Endothelial cell of umbilical vein (primary cell): ENCODE measurements around the gene MLC1. TPM values are rescaled to one million over a fixed set of nuclear protein-coding genes. Genes with fewer than 3 reads are reported as not detected.

ENCODE experiments used
- BruUV-seq: library from RNA; stranded (reverse); fragments of 400-500 nt; replicated peaks from 2 replicates; lab custom pipeline; 2021; lab: Mats Ljungman, UMichigan
- CTCF ChIA-PET: fragments of 300-600, 350-600 bp; sonication (Branson Sonifier 250); formaldehyde crosslinking; loops from one replicate; lab custom pipeline; 2021; ENCODE audit warnings: antibody characterized with exemption, inconsistent platforms; lab: Charles Lee
- POLR2A ChIA-PET: fragments of 300-600, 350-600 bp; sonication (Branson Sonifier 250); formaldehyde crosslinking; loops from one replicate; lab custom pipeline; 2021; ENCODE audit warnings: antibody characterized with exemption, inconsistent platforms; lab: Charles Lee
- DNase-seq: peaks from one replicate; pipeline ENCODE4 v3.0.0-alpha.2; 2011; ENCODE audit warnings: low read depth, low spot score
- FAIRE-seq: peaks from 2 replicates; lab custom pipeline; 2011; peaks lifted over from hg19 to GRCh38; lab: Jason Lieb, UNC
- H2AFZ ChIP-seq: 2 replicates; pipeline ENCODE4 v1.6.0; 2012; ENCODE audit warnings: low read depth, low read length, control low read depth, inconsistent platforms
- H3K27ac ChIP-seq: 2 replicates; pipeline ENCODE4 v1.5.1; 2011; ENCODE audit warnings: low read depth, mild to moderate bottlenecking, control low read depth, low read length, moderate library complexity; ENCODE audit not compliant: insufficient read depth
- H3K27me3 ChIP-seq, 2 experiments: 2 replicates each; pipeline versions ENCODE4 v1.6.0 to v1.6.1; 2011; ENCODE audit warnings: low read length in 2 of 2, mixed read lengths in 1 of 2; ENCODE audit not compliant: control insufficient read depth in 2 of 2, insufficient read depth in 2 of 2
- H3K36me3 ChIP-seq, 2 experiments: 2 replicates in 1 of 2; 3 replicates in 1 of 2; pipeline ENCODE4 v1.5.1; 2011; ENCODE audit warnings: low read length in 2 of 2, mild to moderate bottlenecking in 1 of 2, moderate library complexity in 1 of 2; ENCODE audit not compliant: control insufficient read depth in 2 of 2, insufficient read depth in 2 of 2; ENCODE audit errors: extremely low read depth in 1 of 2
- H3K4me1 ChIP-seq: 3 replicates; pipeline ENCODE4 v1.5.1; 2011; ENCODE audit warnings: mild to moderate bottlenecking, low read length; ENCODE audit not compliant: control insufficient read depth, insufficient read depth; ENCODE audit errors: extremely low read depth
- H3K4me2 ChIP-seq: 2 replicates; pipeline ENCODE4 v1.6.1; 2011; ENCODE audit warnings: low read length, control low read depth, mixed read lengths; ENCODE audit not compliant: insufficient read depth
- H3K4me3 ChIP-seq, 3 experiments: fragments of 200-600 bp in 1 of 3; sonication (generic), shearing (Covaris generic) in 1 of 3; replicated peaks in 1 of 3; 2 replicates each; pipeline ENCODE4 v1.5.1; 2011 to 2016; ENCODE audit warnings: control low read depth in 3 of 3, low read length in 3 of 3, mild to moderate bottlenecking in 2 of 3, inconsistent platforms in 1 of 3, low read depth in 1 of 3, moderate library complexity in 1 of 3; ENCODE audit not compliant: insufficient read depth in 1 of 3
- H3K79me2 ChIP-seq: 2 replicates; pipeline ENCODE4 v1.6.0; 2012; ENCODE audit warnings: low read length, inconsistent platforms; ENCODE audit not compliant: control insufficient read depth, insufficient read depth
- H3K9ac ChIP-seq: replicated peaks from 2 replicates; pipeline ENCODE3; 2011; ENCODE audit warnings: low read length, control low read depth; ENCODE audit not compliant: insufficient read depth; ENCODE audit errors: extremely low read depth
- H3K9me1 ChIP-seq: replicated peaks from 3 replicates; pipeline ENCODE4 v1.6.0; 2011; ENCODE audit warnings: mild to moderate bottlenecking, low read length; ENCODE audit not compliant: control insufficient read depth, insufficient read depth; ENCODE audit errors: extremely low read depth
- H3K9me3 ChIP-seq: replicated peaks from 2 replicates; pipeline ENCODE4 v1.5.1; 2012; ENCODE audit warnings: low read length, inconsistent platforms; ENCODE audit not compliant: control insufficient read depth, insufficient read depth
- H4K20me1 ChIP-seq: replicated peaks from 2 replicates; pipeline ENCODE3; 2011; ENCODE audit warnings: mild to moderate bottlenecking, low read length; ENCODE audit not compliant: control insufficient read depth, insufficient read depth; ENCODE audit errors: extremely low read depth
- CTCF ChIP-seq, 2 donors: IDR thresholded peaks; 1 replicate in 1 of 2; 2 replicates in 1 of 2; pipeline ENCODE4 v1.5.1; 2011; ENCODE audit warnings: low read length in 2 of 2, mild to moderate bottlenecking in 2 of 2, moderate library complexity in 2 of 2, control low read depth in 1 of 2, inconsistent platforms in 1 of 2, low read depth in 1 of 2; ENCODE audit not compliant: insufficient read depth in 1 of 2; ENCODE audit errors: extremely low read depth in 1 of 2
- EZH2 ChIP-seq: IDR thresholded peaks from 2 replicates; pipeline ENCODE4 v1.6.1; 2012; ENCODE audit warnings: borderline replicate concordance, low read depth, mild to moderate bottlenecking, moderate library complexity, low read length, inconsistent platforms; ENCODE audit not compliant: severe bottlenecking
- FOS ChIP-seq: IDR thresholded peaks from 2 replicates; pipeline ENCODE4 v1.6.1; 2011; ENCODE audit warnings: mild to moderate bottlenecking, low read length, moderate library complexity, borderline replicate concordance; ENCODE audit not compliant: insufficient read depth
- GATA2 ChIP-seq: IDR thresholded peaks from 2 replicates; pipeline ENCODE4 v1.7.0; 2011; ENCODE audit warnings: low read depth, mild to moderate bottlenecking, moderate library complexity, mixed read lengths, low read length; ENCODE audit not compliant: insufficient read length, insufficient read depth
- JUN ChIP-seq: IDR thresholded peaks from 2 replicates; pipeline ENCODE4 v1.6.1; 2011; ENCODE audit warnings: borderline replicate concordance, low read depth; ENCODE audit not compliant: insufficient read length, insufficient read depth
- MAX ChIP-seq: IDR thresholded peaks from 2 replicates; pipeline ENCODE4 v1.6.1; 2011; ENCODE audit not compliant: insufficient read depth, insufficient read length
- MYC ChIP-seq: IDR thresholded peaks from one replicate; pipeline ENCODE4 v1.6.1; 2011; ENCODE audit warnings: mild to moderate bottlenecking, low read depth, low read length
- POLR2A ChIP-seq: IDR thresholded peaks from 2 replicates; pipeline ENCODE4 v1.6.1; 2012; ENCODE audit warnings: low read depth, mild to moderate bottlenecking, control low read depth, low read length
- POLR2AphosphoS5 ChIP-seq: IDR thresholded peaks from 2 replicates; pipeline ENCODE4 v1.6.1; 2012; ENCODE audit warnings: low read depth, mild to moderate bottlenecking, control low read depth, low read length, moderate library complexity; ENCODE audit not compliant: insufficient read depth
- dilution Hi-C: fragments of 300-500 bp; cut with MboI; formaldehyde crosslinking; loops from one replicate; pipeline ENCODE4 v1.15.0; 2019; ENCODE audit warnings: low sequenced_read_pairs; ENCODE audit not compliant: extremely low pct_ligation_motif_present
- intact Hi-C: fragments of 100-400 bp; cut with micrococcal nuclease; formaldehyde crosslinking; loops from one replicate; pipeline ENCODE4 v1.10.0; 2022
- polyA plus RNA-seq, 4 experiments: library from polyadenylated mRNA; depleted of rRNA in 3 of 4; stranded (reverse) in 3 of 4; unstranded in 1 of 4; fragments of >200 nt; gene quantifications; 2 replicates each; pipeline versions ENCODE4 v1.2.1 to v1.2.3, GENCODE V29; 2011 to 2012; ENCODE audit warnings: missing spikeins in 1 of 4
- total RNA-seq: library from RNA; stranded (reverse); gene quantifications from 2 replicates; pipeline ENCODE4 v1.2.3, GENCODE V29; 2021

The MLC1 gene
- total and polyA plus RNA-seq, 2 donors (not counting 3 experiments of a cell fraction or from before 2014, with no cell fraction given), result not detected

GRCh38 chr22:50056214-50056972, 28.8 kb downstream of the MLC1 start:
- TF ChIP-seq FOS (no peak), MYC (no peak), GATA2 (no peak), POLR2A (no peak), CTCF (IDR thresholded peaks at IDR 0.05; ENCODE audit: extremely low read depth in 1 of 2, insufficient read depth in 1 of 2, low read depth in 1 of 2, low read length in 2 of 2) (no peak), MAX (no peak), POLR2AphosphoS5 (no peak), JUN (no peak), EZH2 (no peak)
- DNase-seq (no peak), FAIRE-seq (no peak)
- Histone ChIP-seq H3K79me2 (no peaks in the 10 kb centered on the region), H3K4me3 (no peak overlapping the region), H3K9me1 (no peaks in the 10 kb centered on the region), H3K9ac (no peak overlapping the region), H3K36me3 (no peaks in the 10 kb centered on the region), H3K4me1 (no peaks in the 10 kb centered on the region), H2AFZ (no peak overlapping the region), H4K20me1 (no peaks in the 10 kb centered on the region), H3K4me2 (no peak overlapping the region), H3K27me3 (peaks cover 10 to 19% of the 10 kb centered on the region in 2 experiments), H3K9me3 (no peaks in the 10 kb centered on the region), H3K27ac (no peak overlapping the region)
- no TSS peak for BruUV-seq
- dilution Hi-C loops, result no loop called here
- CTCF ChIA-PET, result interaction anchor here (0.6 to 3.0 kb wide), 2 partner anchors 26 to 38 kb away, joined by 3 to 12 read pairs; no protein-coding TSS in a partner anchor
- intact Hi-C loops, result no loop called here
- POLR2A ChIA-PET, result no interaction called here
